Fibroblast of pulmonary artery (primary cell): ENCODE results near the gene RRAS2.

Experiments used
- DNase-seq: peaks from one replicate; pipeline ENCODE4 v3.0.0-alpha.2; 2010; ENCODE audit warnings: low read depth
- H3K4me3 ChIP-seq: replicated peaks from 2 replicates; pipeline ENCODE4 v1.5.1; 2011; ENCODE audit warnings: low read depth, mild to moderate bottlenecking, control low read depth, low read length, moderate library complexity
- CTCF ChIP-seq: IDR thresholded peaks from 2 replicates; pipeline ENCODE4 v1.5.1; 2011; ENCODE audit warnings: mild to moderate bottlenecking, control low read depth, low read length, inconsistent platforms; ENCODE audit errors: missing control alignments

Gene RRAS2

GRCh38 chr11:14318581-14318981 lies 40.4 kb downstream of the RRAS2 start:
- no peak for DNase-seq
- H3K4me3 ChIP-seq, result no peak overlapping the region
- no peak for TF ChIP-seq CTCF

GRCh38 chr11:14317659-14318325 lies 41.2 kb downstream of the RRAS2 start:
- no peak for TF ChIP-seq CTCF
- H3K4me3 ChIP-seq, result no peak overlapping the region
- no peak for DNase-seq

GRCh38 chr11:14315130-14315529 lies 43.9 kb downstream of the RRAS2 start:
- DNase-seq, result no peak
- TF ChIP-seq CTCF, result no peak
- no peak overlapping the region for H3K4me3 ChIP-seq

- TF ChIP-seq CTCF, result no peak
- no peak for DNase-seq
- no peak overlapping the region for H3K4me3 ChIP-seq
These were observed 44.9 kb downstream of the RRAS2 start for GRCh38 chr11:14314127-14314526.

GRCh38 chr11:14312736-14313438 lies 46.1 kb downstream of the RRAS2 start:
- TF ChIP-seq CTCF, result no peak
- H3K4me3 ChIP-seq, result no peak overlapping the region
- DNase-seq, result no peak

GRCh38 chr11:14310679-14311078 lies 48.3 kb downstream of the RRAS2 start:
- DNase-seq, result peak; percentile 49
- no peak overlapping the region for H3K4me3 ChIP-seq
- TF ChIP-seq CTCF, result no peak
